Stomach (tissue), 4 donors: Measurements from ENCODE around the gene NCOA1.

Experiments used
- CTCF ChIP-seq, 7 experiments: fragments of 450-650 bp in 4 of 7; fragments of 200-600 bp in 3 of 7; sonication (generic) in 3 of 7; IDR thresholded peaks; one replicate each; pipeline ENCODE4 v1.5.1; 2016 to 2019; ENCODE audit warnings: antibody characterized with exemption in 7 of 7, control low read depth in 2 of 7, mild to moderate bottlenecking in 1 of 7
- POLR2A ChIP-seq, 4 donors: fragments of 450-650 bp; IDR thresholded peaks; one replicate each; pipeline ENCODE4 v1.6.1; 2016; ENCODE audit warnings: antibody characterized with exemption in 4 of 4, control low read depth in 2 of 4, mild to moderate bottlenecking in 1 of 4, moderate library complexity in 1 of 4

GRCh38 chr2:24721470-24721869 is 230.4 kb downstream of the NCOA1 start:
- TF ChIP-seq CTCF (IDR thresholded peaks at IDR 0.05) (no peak), POLR2A (IDR thresholded peaks at IDR 0.05) (no peak)
